Ectodermal cell (in vitro differentiated cells): ENCODE data around the gene PRKAR1B.

Experiments
- H3K27ac ChIP-seq: 2 replicates; pipeline ENCODE4 v1.7.0; 2013; ENCODE audit warnings: mild to moderate bottlenecking, low read depth, low read length; ENCODE audit not compliant: insufficient read depth, poor library complexity, severe bottlenecking
- H3K27me3 ChIP-seq: 2 replicates; pipeline ENCODE4 v1.7.0; 2013; ENCODE audit warnings: mild to moderate bottlenecking, low read length; ENCODE audit not compliant: insufficient read depth, control insufficient read depth, poor library complexity, severe bottlenecking
- H3K36me3 ChIP-seq: one replicate; pipeline ENCODE4 v1.7.0; 2013; ENCODE audit warnings: low read length; ENCODE audit not compliant: control insufficient read depth, insufficient read depth
- H3K4me1 ChIP-seq: one replicate; pipeline ENCODE4 v1.7.0; 2013; ENCODE audit warnings: low read length; ENCODE audit not compliant: control insufficient read depth, insufficient read depth
- H3K4me3 ChIP-seq: 2 replicates; pipeline ENCODE4 v1.7.0; 2013; ENCODE audit warnings: low read depth, low read length, control low read depth; ENCODE audit not compliant: insufficient read depth
- H3K9me3 ChIP-seq: 2 replicates; pipeline ENCODE4 v1.7.0; 2013; ENCODE audit warnings: mild to moderate bottlenecking, low read length, moderate library complexity; ENCODE audit not compliant: control insufficient read depth
- WGBS, 2 experiments: methylation state at CpG; one replicate each; pipeline ENCODE4 v1.1.7; 2013; ENCODE audit warnings: missing lambda C conversion rate in 2 of 2; 5-methylcytosine and 5-hydroxymethylcytosine counted together

The PRKAR1B gene

GRCh38 chr7:589781-590575 is 137.1 kb downstream of the PRKAR1B start:
- no peaks in the 10 kb centered on the region for H3K9me3 ChIP-seq
- H3K4me3 ChIP-seq = no peak overlapping the region
- no peaks in the 10 kb centered on the region for H3K4me1 ChIP-seq
- peaks cover 5% of the 10 kb centered on the region for H3K36me3 ChIP-seq
- 95 to 96% methylated on average over 30 of the region's 30 CpGs for WGBS, 2 experiments
- no peaks in the 10 kb centered on the region for H3K27me3 ChIP-seq
- H3K27ac ChIP-seq = no peak overlapping the region

GRCh38 chr7:587767-588166 is 139.3 kb downstream of the PRKAR1B start:
- Histone ChIP-seq H3K27ac (no peak overlapping the region), H3K36me3 (peaks cover 5% of the 10 kb centered on the region), H3K9me3 (no peaks in the 10 kb centered on the region), H3K4me1 (no peaks in the 10 kb centered on the region), H3K27me3 (no peaks in the 10 kb centered on the region), H3K4me3 (no peak overlapping the region)
- 84 to 85% methylated on average over 12 of the region's 12 CpGs for WGBS, 2 experiments

GRCh38 chr7:586494-586893 is 140.6 kb downstream of the PRKAR1B start:
- Histone ChIP-seq H3K4me3 (no peak overlapping the region), H3K27ac (no peak overlapping the region), H3K27me3 (no peaks in the 10 kb centered on the region), H3K36me3 (peaks cover 5% of the 10 kb centered on the region), H3K9me3 (no peaks in the 10 kb centered on the region), H3K4me1 (no peaks in the 10 kb centered on the region)
- 95 to 100% methylated on average over 4 of the region's 4 CpGs for WGBS, 2 experiments

- Histone ChIP-seq H3K27me3 (no peaks in the 10 kb centered on the region), H3K36me3 (peaks cover 5% of the 10 kb centered on the region), H3K27ac (no peak overlapping the region), H3K4me3 (no peak overlapping the region), H3K9me3 (no peaks in the 10 kb centered on the region), H3K4me1 (no peaks in the 10 kb centered on the region)
- 79 to 80% methylated on average over 5 to 6 of the region's 6 CpGs for WGBS, 2 experiments
These were observed 141.2 kb downstream of the PRKAR1B start for GRCh38 chr7:585873-586272.

GRCh38 chr7:585229-585711 is 141.8 kb downstream of the PRKAR1B start:
- 96% methylated on average over 18 of the region's 18 CpGs for WGBS, 2 experiments
- Histone ChIP-seq H3K27me3 (no peaks in the 10 kb centered on the region), H3K4me3 (no peak overlapping the region), H3K36me3 (peaks cover 5% of the 10 kb centered on the region), H3K9me3 (no peaks in the 10 kb centered on the region), H3K4me1 (no peaks in the 10 kb centered on the region), H3K27ac (no peak overlapping the region)

DNA sequence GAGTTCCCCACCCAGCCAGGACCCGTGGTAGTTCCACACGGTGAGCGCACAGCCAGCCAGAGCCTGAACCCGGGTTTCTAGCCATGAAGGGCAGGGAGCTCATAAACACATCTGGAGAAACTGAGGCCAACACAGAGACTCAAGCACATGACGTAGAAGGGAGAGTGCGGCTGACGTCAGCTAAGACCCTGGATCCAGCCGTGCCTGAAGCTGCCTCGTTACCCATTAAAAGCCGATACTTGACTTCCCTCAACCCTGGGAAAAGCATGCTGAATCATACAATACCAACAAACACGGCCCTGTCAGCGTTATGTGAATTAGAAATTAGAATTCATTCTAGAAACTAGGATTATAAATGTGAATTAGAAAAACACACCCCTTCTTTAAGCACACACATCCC is 142.3 kb downstream of the PRKAR1B start:
- Histone ChIP-seq H3K4me3 (no peak overlapping the region), H3K36me3 (peaks cover 5% of the 10 kb centered on the region), H3K27me3 (no peaks in the 10 kb centered on the region), H3K27ac (no peak overlapping the region), H3K9me3 (no peaks in the 10 kb centered on the region), H3K4me1 (no peaks in the 10 kb centered on the region)
- WGBS, 2 experiments = 97 to 98% methylated on average over 10 to 11 of the region's 12 CpGs

GRCh38 chr7:584122-584465 is 143.0 kb downstream of the PRKAR1B start:
- H3K36me3 ChIP-seq = peaks cover 5% of the 10 kb centered on the region
- no peak overlapping the region for H3K4me3 ChIP-seq
- no peak overlapping the region for H3K27ac ChIP-seq
- WGBS, 2 experiments = 93 to 94% methylated on average over 15 of the region's 15 CpGs
- no peaks in the 10 kb centered on the region for H3K9me3 ChIP-seq
- no peaks in the 10 kb centered on the region for H3K4me1 ChIP-seq
- H3K27me3 ChIP-seq = no peaks in the 10 kb centered on the region

DNA sequence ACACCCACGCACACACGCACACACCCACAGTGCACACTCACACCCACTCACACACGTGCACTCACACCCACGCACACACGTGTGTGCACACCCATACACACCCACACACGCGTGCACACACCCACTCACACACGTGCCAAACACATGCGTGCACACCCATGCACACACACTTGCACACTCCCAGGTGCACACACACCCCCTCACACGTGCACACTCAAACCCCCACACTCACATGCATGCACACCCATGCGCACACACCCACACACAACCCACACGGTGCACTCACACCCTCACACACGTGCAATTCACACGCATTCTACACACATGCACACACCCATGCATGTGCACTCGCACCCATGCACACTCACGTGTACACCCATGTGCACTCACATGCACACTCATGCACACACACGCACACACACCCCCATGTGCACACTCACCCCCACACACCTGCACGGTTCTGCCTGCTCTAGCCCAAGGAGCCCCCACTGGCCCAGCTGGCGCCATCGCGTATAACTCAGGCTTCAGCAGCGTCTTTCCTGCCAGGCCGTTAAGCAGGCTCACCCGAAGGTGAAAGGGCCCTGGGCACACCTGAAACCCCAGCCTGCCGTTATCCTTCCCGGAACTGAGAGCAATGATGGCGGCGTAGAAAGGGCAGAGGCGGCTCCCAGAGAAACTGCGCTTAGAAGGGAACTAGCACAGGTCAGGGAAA is 143.5 kb downstream of the PRKAR1B start:
- H3K4me1 ChIP-seq = no peaks in the 10 kb centered on the region
- WGBS, 2 experiments = 95 to 96% methylated on average over 30 of the region's 30 CpGs
- no peak overlapping the region for H3K4me3 ChIP-seq

GRCh38 chr7:582931-583330 is 144.2 kb downstream of the PRKAR1B start:
- Histone ChIP-seq H3K9me3 (no peaks in the 10 kb centered on the region), H3K4me1 (peaks cover under 1% of the 10 kb centered on the region), H3K36me3 (no peaks in the 10 kb centered on the region), H3K4me3 (no peak overlapping the region), H3K27me3 (no peaks in the 10 kb centered on the region), H3K27ac (no peak overlapping the region)
- 96% methylated on average over 23 of the region's 23 CpGs for WGBS, 2 experiments

More for the DNA sequence above, 143.5 kb downstream of the PRKAR1B start:
- no peaks in the 10 kb centered on the region for H3K9me3 ChIP-seq
- no peak overlapping the region for H3K27ac ChIP-seq
- peaks cover 4% of the 10 kb centered on the region for H3K36me3 ChIP-seq
- no peaks in the 10 kb centered on the region for H3K27me3 ChIP-seq

- no peaks in the 10 kb centered on the region for H3K36me3 ChIP-seq
- peaks cover 5% of the 10 kb centered on the region for H3K4me1 ChIP-seq
- H3K9me3 ChIP-seq = no peaks in the 10 kb centered on the region
- no peak overlapping the region for H3K4me3 ChIP-seq
- no peaks in the 10 kb centered on the region for H3K27me3 ChIP-seq
- WGBS, 2 experiments = 95 to 96% methylated on average over 43 of the region's 43 CpGs
- H3K27ac ChIP-seq = no peak overlapping the region
These were observed 144.8 kb downstream of the PRKAR1B start for GRCh38 chr7:582081-582835.
